Caco-2 (cell line): Measurements from ENCODE around the gene PKP2. TPM values are rescaled to one million over a fixed set of nuclear protein-coding genes. Genes with fewer than 3 reads are reported as not detected.

ENCODE experiments used
- BruUV-seq: library from RNA; stranded (reverse); fragments of 400-500 nt; replicated peaks from 2 replicates; lab custom pipeline; 2021; lab: Mats Ljungman, UMichigan
- CTCF ChIA-PET: fragments of 300-600 bp; sonication (Branson Sonifier 250); formaldehyde crosslinking; loops from one replicate; lab custom pipeline; 2022; ENCODE audit warnings: antibody characterized with exemption; lab: Charles Lee
- POLR2A ChIA-PET: fragments of 300-600 bp; sonication (Branson Sonifier 250); formaldehyde crosslinking; loops from one replicate; lab custom pipeline; 2022; ENCODE audit warnings: antibody characterized with exemption; lab: Charles Lee
- DNase-seq, 2 experiments: peaks; one replicate each; pipeline versions ENCODE4 v3.0.0 to v3.0.0-alpha.2; 2020 to 2022
- H3K27me3 ChIP-seq: replicated peaks from 2 replicates; pipeline ENCODE4 v1.6.0; 2011; ENCODE audit warnings: low read length; ENCODE audit not compliant: control insufficient read depth, insufficient read depth
- H3K36me3 ChIP-seq: 2 replicates; pipeline ENCODE4 v1.5.1; 2011; ENCODE audit warnings: low read length; ENCODE audit not compliant: control insufficient read depth, insufficient read depth
- H3K4me1 ChIP-seq: fragments of 250-450 bp; sonication (Bioruptor Pico); 2 replicates; pipeline ENCODE4 v1.5.1; 2020; ENCODE audit warnings: mild to moderate bottlenecking
- H3K4me3 ChIP-seq: 2 replicates; pipeline ENCODE4 v1.5.1; 2011; ENCODE audit warnings: low read depth, mild to moderate bottlenecking, control low read depth, low read length
- H3K9me3 ChIP-seq: fragments of 250-450 bp; sonication (Bioruptor Pico); 2 replicates; pipeline ENCODE4 v1.5.1; 2020; ENCODE audit warnings: mild to moderate bottlenecking, moderate library complexity
- H3K27ac Mint-ChIP-seq: one replicate; pipeline ENCODE4 v1.8.0; 2022; ENCODE audit warnings: mixed read lengths; ENCODE audit not compliant: unreplicated experiment
- H3K27me3 Mint-ChIP-seq: one replicate; pipeline ENCODE4 v1.8.0; 2022; ENCODE audit warnings: mixed read lengths; ENCODE audit not compliant: insufficient read depth, unreplicated experiment
- H3K36me3 Mint-ChIP-seq: one replicate; pipeline ENCODE4 v1.8.0; 2022; ENCODE audit warnings: mild to moderate bottlenecking, mixed read lengths; ENCODE audit not compliant: insufficient read depth, unreplicated experiment
- H3K4me1 Mint-ChIP-seq: one replicate; pipeline ENCODE4 v1.8.0; 2022; ENCODE audit warnings: low read depth, mixed read lengths; ENCODE audit not compliant: unreplicated experiment
- H3K4me3 Mint-ChIP-seq: one replicate; pipeline ENCODE4 v1.8.0; 2022; ENCODE audit warnings: mild to moderate bottlenecking, moderate library complexity, mixed read lengths; ENCODE audit not compliant: unreplicated experiment
- H3K9me3 Mint-ChIP-seq: one replicate; pipeline ENCODE4 v1.8.0; 2022; ENCODE audit warnings: mixed read lengths; ENCODE audit not compliant: unreplicated experiment
- CTCF ChIP-seq, 2 experiments: fragments of 200-600 bp in 1 of 2; IDR thresholded peaks; 1 replicate in 1 of 2; 2 replicates in 1 of 2; pipeline versions ENCODE4 v1.5.1 to v1.8.0; 2011 to 2022; ENCODE audit warnings: antibody characterized with exemption in 1 of 2, control low read depth in 1 of 2, inconsistent platforms in 1 of 2, low read depth in 1 of 2, low read length in 1 of 2, mild to moderate bottlenecking in 1 of 2, moderate library complexity in 1 of 2; ENCODE audit not compliant: insufficient read depth in 1 of 2, severe bottlenecking in 1 of 2, unreplicated experiment in 1 of 2
- intact Hi-C: fragments of 100-400 bp; cut with micrococcal nuclease; formaldehyde crosslinking; loops from one replicate; pipeline ENCODE4 v1.10.0; 2022; ENCODE audit not compliant: unreplicated experiment
- total RNA-seq: library from RNA; stranded (reverse); gene quantifications from 2 replicates; pipeline ENCODE4 v1.2.3, GENCODE V29; 2022

PKP2 gene
- total RNA-seq, 1 experiment from 2014 or later: 249 TPM

- Histone ChIP-seq H3K4me1 (no peaks in the 10 kb centered on the region; the same call in 1 of the 2 replicates), H3K4me3 (no peak overlapping the region), H3K27me3 (no peaks in the 10 kb centered on the region), H3K36me3 (peaks cover 2% of the 10 kb centered on the region; the same call in 1 of the 2 replicates), H3K9me3 (no peaks in the 10 kb centered on the region)
- Mint-ChIP-seq H3K4me3 (no peak overlapping the region), H3K27me3 (no peaks in the 10 kb centered on the region), H3K27ac (no peak overlapping the region), H3K36me3 (peaks cover 97% of the 10 kb centered on the region), H3K4me1 (no peaks in the 10 kb centered on the region), H3K9me3 (no peaks in the 10 kb centered on the region)
- BruUV-seq: no TSS peak
- intact Hi-C loops: no loop called here
- ChIA-PET POLR2A (no interaction called here), CTCF (interaction anchor here (0.6 to 1.0 kb wide), 2 partner anchors 12 to 31 kb away, joined by 3 read pairs; no protein-coding TSS in a partner anchor)
- no peak for DNase-seq
- TF ChIP-seq CTCF (IDR thresholded peaks at IDR 0.05; ENCODE audit: insufficient read depth in 1 of 2, low read depth in 1 of 2, low read length in 1 of 2, severe bottlenecking in 1 of 2, unreplicated experiment in 1 of 2): no peak
Observed at GRCh38 chr12:32743264-32743663, 153.3 kb downstream of the PKP2 start.

GRCh38 chr12:32742133-32742532 is 154.4 kb downstream of the PKP2 start:
- CTCF ChIA-PET: interaction anchor here (0.6 to 1.4 kb wide), 2 partner anchors 13 to 1687 kb away, joined by 6 to 11 read pairs; partner anchors contain the start of gene YARS2
- no peak overlapping the region for H3K27ac Mint-ChIP-seq
- intact Hi-C loops: no loop called here

More at GRCh38 chr12:32742133-32742532, 154.4 kb downstream of the PKP2 start:
- Histone ChIP-seq H3K27me3 (no peaks in the 10 kb centered on the region), H3K4me3 (no peak overlapping the region), H3K36me3 (peaks cover 2% of the 10 kb centered on the region; the same call in 1 of the 2 replicates), H3K4me1 (no peaks in the 10 kb centered on the region; the same call in 1 of the 2 replicates), H3K9me3 (no peaks in the 10 kb centered on the region)
- TF ChIP-seq CTCF (IDR thresholded peaks at IDR 0.05; ENCODE audit: insufficient read depth in 1 of 2, low read depth in 1 of 2, low read length in 1 of 2, severe bottlenecking in 1 of 2, unreplicated experiment in 1 of 2): no peak
- H3K9me3 Mint-ChIP-seq: no peaks in the 10 kb centered on the region
- BruUV-seq: no TSS peak
- H3K27me3 Mint-ChIP-seq: no peaks in the 10 kb centered on the region
- DNase-seq: no peak
- peaks cover 97% of the 10 kb centered on the region for H3K36me3 Mint-ChIP-seq
- POLR2A ChIA-PET: interaction anchor here (0.7 kb wide), 1 partner anchor 1848 kb away, joined by 4 read pairs; no protein-coding TSS in a partner anchor
- H3K4me1 Mint-ChIP-seq: no peaks in the 10 kb centered on the region
- no peak overlapping the region for H3K4me3 Mint-ChIP-seq

Other genes starting within 250 kb of the PKP2 start
- 136 and 137 TPM in 2 replicates for gene DNM1L, start 217.5 kb downstream of the PKP2 start, total RNA-seq
- gene YARS2, start 140.9 kb downstream of the PKP2 start, total RNA-seq: 48.7 and 56.6 TPM in 2 replicates